GM19467 (cell line): ENCODE measurements around the gene SMIM44.
"Not testable (repeated sequence)": the region's sequence is repeated elsewhere in the genome, so short reads cannot be mapped to it uniquely, and the experiment has no call there.

Experiments
- ATAC-seq: cut with Tn5 transposase; IDR thresholded peaks from one replicate; pipeline ENCODE4 v1.9.1; 2021; ENCODE audit warnings: mild to moderate bottlenecking, moderate library complexity; ENCODE audit not compliant: unreplicated experiment

The SMIM44 gene

GRCh38 chr19:3459089-3459881, 24.0 kb downstream of the SMIM44 start:
- no peak for ATAC-seq

GRCh38 chr19:3458229-3459088, 24.8 kb downstream of the SMIM44 start:
- no peak for ATAC-seq

GRCh38 chr19:3457528-3458228, 25.6 kb downstream of the SMIM44 start:
- ATAC-seq = no peak

- ATAC-seq = no peak
Observed at GRCh38 chr19:3456925-3457527, 26.2 kb downstream of the SMIM44 start.

GRCh38 chr19:3455960-3456601, 27.2 kb downstream of the SMIM44 start:
- no peak for ATAC-seq

GRCh38 chr19:3455393-3455955, 27.8 kb downstream of the SMIM44 start:
- no peak for ATAC-seq

- no peak for ATAC-seq
Observed at GRCh38 chr19:3454656-3455392, 28.4 kb downstream of the SMIM44 start.

DNA sequence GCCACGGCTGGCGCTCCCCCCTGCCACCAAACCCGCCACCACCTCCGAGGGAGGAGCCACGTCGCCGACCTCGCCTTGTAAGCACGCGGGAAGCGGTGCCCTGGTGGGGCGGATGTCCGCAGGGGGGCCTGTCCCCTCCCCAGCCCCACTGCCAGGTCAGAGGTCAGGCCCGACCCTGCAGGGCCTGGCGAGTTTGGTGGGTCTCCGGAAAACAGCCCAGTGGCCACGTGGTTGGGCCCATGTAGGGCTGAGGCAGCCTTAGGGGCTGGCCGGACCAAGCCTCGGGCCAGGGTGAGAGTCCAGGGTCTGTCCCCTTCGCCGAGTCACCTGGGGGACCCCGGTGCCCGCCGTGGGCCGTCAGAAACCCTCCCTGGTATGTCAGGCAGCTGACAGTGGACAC, 29.4 kb downstream of the SMIM44 start:
- no peak for ATAC-seq

- ATAC-seq = not testable (repeated sequence)
Observed at GRCh38 chr19:3452942-3453214, 30.4 kb downstream of the SMIM44 start.

DNA sequence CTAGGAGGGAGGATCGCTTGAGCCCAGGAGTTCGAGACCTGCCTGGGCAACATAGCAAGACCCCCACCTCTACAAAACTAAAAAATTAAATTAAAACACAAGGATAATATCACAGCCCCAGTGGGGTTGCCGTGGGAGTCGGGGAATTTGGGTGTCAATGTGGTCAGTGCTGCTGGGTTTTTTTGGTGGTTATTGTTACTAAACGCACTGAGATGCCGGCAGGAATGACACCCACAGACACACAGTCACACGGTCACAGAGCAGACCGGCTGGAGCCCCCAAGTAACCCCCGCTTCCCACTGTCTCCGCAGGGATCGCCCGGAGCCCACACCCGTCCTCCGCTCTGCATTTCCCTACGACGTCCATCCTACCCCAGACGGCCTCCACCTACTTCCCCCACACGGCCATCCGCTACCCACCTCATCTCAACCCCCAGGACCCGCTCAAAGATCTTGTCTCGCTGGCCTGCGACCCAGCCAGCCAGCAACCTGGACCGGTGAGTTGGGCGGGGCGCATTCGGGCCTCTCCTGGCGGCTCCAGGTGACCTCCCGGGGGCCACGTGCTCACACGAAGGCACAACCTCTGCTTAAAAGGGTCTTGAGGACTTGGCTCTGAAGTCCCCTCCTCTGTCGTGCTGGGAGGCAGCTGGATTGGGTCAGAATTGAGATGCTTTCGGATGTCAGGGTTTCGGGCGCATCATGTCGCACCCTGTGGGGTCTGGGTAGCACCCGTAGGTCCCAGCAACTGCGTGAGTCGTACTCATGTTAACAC, 30.9 kb downstream of the SMIM44 start:
- ATAC-seq = no peak

DNA sequence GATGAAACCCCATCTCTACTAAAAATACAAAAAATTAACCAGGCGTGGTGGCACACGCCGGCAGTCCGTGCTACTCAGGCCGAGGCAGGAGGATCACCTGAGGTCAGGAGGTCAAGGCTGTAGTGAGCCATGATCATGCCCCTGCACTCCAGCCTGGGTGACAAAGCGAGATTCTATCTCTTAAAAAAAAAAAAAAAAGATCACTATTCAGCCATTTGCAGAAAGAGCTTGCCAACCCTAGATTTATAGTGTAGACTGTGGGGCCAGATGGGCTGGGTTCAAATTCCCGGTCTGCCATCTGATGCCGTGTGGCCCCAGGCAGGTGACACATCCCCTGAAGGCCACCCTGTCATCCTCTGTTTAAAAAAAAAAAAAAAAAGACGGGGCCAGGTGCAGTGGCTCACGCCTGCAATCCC, 31.8 kb downstream of the SMIM44 start:
- ATAC-seq = no peak

- no peak for ATAC-seq
Observed at GRCh38 chr19:3450796-3451411, 32.3 kb downstream of the SMIM44 start.

- no peak for ATAC-seq
Observed at GRCh38 chr19:3448616-3449334, 34.5 kb downstream of the SMIM44 start.

GRCh38 chr19:3446657-3447056, 36.6 kb downstream of the SMIM44 start:
- not testable (repeated sequence) for ATAC-seq

GRCh38 chr19:3444695-3445234, 38.5 kb downstream of the SMIM44 start:
- ATAC-seq = no peak

GRCh38 chr19:3443840-3444694, 39.2 kb downstream of the SMIM44 start:
- ATAC-seq = no peak
